Stimulated activated CD4-positive, alpha-beta T cell treated with anti-CD3 and anti-CD28 coated beads, Interleukin-12 subunit alpha, Interleukin-12 subunit beta, amount 100 ng/mL, for 48 hours (primary cell): Measurements from ENCODE around the gene LRGUK.

Experiments
- DNase-seq, 3 donors: peaks; one replicate each; pipeline ENCODE4 v3.0.0-alpha.2; 2020; ENCODE audit warnings: low read depth in 2 of 3, low spot score in 1 of 3

Gene LRGUK

DNA sequence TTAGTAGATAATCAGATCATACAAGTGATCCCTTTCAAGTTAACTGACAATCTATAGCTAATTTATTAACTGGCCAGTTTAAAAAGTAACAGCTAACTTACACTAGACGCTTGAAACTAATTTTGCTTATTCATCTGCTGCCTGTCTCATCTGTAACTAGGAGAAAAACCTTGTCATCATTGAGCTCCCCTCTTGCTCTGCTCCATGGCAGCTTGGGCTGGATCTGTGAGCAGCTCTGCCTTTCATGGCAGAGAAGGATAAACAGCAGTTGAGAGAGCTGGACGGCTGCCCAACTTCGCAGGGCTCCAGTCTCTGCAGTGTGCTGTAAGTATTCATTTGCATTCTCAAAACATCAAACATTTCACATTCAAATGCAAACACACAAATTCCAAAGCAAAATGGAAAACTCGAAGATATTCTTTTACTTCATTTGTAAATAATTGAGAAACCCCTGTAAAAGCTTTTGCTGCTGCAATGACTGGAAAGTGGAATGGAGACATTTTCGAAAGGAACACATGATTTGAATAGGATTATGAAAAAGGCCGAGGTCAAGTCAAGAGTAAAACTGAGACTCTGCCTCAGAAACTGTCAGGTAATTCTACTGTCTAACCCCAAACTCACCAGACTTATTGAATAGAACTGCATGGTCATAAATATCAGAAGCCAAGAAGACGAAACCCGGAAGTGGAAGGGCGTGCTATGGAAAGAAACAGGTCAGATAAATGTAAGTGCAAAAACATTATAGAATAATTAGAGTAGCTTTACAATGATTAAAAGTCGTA lies 172.0 kb downstream of the LRGUK start:
- DNase-seq, result no peak

DNA sequence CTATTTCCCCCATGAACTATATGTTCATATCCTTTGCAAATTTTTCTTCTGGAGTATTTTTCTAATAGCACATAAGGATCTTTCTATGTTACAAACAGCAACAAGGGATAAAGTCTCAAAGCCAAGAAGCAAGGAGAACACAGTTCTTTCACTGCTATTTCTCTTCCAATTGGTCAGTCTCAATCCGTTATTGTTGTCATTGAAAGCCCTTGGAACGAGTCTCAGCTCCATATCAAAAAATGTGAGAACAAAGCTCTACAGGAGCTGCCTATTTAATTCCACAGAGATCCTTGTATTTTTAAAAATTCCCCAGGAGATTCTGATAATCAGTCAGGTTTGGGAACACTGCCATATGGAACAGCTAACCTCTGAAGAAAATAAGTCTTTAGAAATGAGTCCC lies 173.8 kb downstream of the LRGUK start:
- no peak for DNase-seq

DNA sequence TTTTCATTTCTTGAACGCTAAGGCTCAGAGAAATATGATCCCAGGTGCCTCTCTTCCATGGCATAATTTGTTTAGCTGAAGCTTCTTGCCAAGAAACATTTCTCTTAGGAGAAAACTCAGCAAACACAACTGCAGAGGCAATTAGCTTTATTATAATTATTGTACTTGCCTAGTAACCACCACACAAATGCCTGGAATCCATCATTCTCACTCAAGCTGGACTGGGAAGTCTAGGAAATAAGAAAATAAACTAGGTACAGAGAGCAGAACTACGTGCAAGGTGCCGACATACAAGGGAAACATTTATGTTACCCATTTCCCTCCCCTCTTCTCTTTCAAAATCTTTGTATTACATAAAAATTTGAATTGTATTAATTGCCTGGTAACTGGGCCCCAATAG lies 174.5 kb downstream of the LRGUK start:
- no peak for DNase-seq

GRCh38 chr7:134302120-134302519 lies 175.0 kb downstream of the LRGUK start:
- no peak for DNase-seq

DNA sequence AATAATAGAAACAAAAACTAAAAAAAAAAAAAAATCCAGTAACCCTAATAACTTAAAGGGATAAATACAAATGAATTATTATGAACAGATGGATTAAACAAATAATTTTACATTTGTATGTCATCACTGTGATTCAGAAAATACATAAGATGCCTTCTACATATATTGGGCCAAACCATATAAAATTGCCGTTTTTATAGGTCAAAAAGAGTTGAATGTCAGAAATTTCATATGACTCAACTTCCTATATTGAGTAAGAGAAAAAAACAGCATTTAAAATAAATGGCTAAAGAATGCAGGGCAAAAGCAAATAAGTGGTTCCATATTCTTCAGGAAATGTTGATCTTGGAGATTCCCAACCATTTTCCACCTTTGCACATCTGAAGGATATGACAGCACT lies 180.2 kb downstream of the LRGUK start:
- no peak for DNase-seq

- DNase-seq, result no peak
These were observed 181.4 kb downstream of the LRGUK start for GRCh38 chr7:134308548-134308947.

- no peak for DNase-seq
These were observed 184.7 kb downstream of the LRGUK start for GRCh38 chr7:134311807-134312206.

DNA sequence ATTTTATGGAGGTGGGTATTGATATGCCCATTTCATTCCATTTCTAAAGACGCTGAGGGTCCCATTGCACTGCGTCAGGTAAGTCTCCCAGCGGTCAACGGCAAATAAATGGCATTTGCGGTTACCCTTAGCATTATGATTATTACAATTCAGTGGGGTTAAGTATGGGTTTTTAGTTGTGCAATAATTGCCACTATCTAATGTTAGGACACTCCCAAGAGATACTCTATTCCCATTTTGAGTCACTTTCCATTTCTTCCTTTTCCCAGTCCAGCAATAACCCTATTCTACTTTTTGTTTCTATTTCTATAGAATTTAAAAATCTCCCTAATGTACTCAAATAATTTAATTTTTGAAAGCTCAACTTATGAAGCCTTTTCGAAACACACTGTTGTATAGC lies 185.6 kb downstream of the LRGUK start:
- DNase-seq, result no peak

GRCh38 chr7:134313543-134313942 lies 186.4 kb downstream of the LRGUK start:
- DNase-seq, result no peak
